Measurements from ENCODE around the gene DPP9.

DPP9 gene

GRCh38 chr19:4654437-4655361 lies 68.9 kb downstream of the DPP9 start:
- FAIRE-seq: no peak

GRCh38 chr19:4653793-4654436 lies 69.7 kb downstream of the DPP9 start:
- no peak for FAIRE-seq

GRCh38 chr19:4652075-4652474 lies 71.6 kb downstream of the DPP9 start:
- no peak for FAIRE-seq

- FAIRE-seq: no peak
These were observed 73.5 kb downstream of the DPP9 start for GRCh38 chr19:4650159-4650558.

DNA sequence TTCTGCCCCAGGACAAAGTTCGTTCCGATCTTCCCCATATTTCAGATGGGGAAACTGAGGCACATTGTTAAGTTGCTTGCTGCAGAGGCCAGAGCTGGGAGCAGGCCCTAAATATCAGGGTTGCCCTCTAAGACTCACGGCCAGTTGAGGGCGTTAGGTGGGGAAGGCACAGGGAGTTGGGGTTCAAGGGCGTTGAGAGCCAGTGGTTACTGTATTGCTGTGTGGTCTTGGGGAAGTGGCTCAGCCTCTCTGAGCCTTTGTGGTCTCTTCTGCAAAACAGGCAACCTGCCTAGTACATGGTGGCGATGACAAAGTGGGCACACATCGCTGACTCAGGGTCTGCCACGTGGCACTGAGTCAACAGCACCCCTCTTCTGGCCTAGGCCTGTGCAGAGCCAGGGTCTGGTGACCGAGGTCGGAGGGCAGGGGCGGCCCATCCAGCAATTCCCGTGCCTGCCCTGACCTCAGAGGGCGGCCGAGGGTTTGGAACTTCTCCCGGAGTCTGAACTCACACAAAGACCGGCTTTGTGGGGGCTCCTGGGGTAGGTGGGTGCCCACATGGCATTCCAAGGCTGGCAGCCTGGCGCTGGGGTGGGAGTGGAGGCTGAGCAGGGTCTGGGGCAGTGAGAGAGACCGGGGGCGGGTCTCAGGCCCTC lies 74.1 kb downstream of the DPP9 start:
- no peak for FAIRE-seq

DNA sequence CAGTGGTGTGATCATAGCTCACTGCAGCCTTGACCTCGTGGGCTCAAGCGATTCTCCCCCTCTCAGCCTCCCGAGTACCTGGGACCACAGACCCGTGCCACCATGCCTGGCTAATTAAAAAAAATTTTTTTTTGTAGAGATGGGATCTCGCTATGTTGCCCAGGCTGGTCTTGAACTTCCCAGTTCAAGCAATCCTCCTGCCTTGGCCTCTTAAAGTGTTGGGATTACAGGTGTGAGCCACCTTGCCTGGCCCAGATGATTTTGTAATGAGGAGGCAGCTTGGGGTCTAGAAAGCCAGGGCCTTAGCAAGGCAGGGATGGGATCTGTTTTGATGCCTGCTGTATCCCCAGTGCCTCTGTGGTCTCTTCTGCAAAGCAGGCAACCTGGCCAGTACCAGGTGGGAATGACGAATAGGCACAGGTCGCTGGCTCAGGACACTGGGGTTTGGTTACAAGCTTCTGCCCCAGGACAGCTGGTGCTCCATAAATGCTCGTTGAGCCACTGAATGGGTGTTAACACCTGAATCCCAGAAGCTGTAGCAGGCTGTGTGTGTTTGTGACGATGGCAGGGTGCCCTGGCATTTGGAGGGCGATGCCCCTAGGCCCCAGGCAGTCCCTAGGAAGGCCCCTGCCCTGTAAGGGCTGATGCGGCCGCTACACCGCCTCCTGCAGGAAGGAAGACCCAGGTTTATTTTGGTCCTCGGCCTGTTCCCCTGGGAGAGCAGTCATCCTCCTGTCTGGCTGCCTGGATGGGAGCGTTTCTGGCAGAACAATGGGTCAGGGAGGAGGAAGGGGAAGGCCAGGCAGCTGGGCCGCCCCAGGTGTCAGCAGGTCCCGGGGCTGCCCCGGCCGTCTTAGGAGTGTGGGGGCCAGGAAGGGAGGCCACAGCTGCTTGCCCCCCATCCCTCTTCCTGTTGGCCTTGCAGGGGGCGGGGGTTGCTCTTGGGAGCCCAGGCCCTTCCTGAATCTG lies 75.7 kb downstream of the DPP9 start:
- FAIRE-seq: no peak

GRCh38 chr19:4645718-4646117 lies 77.9 kb downstream of the DPP9 start:
- FAIRE-seq: no peak

- FAIRE-seq: no peak
These were observed 81.0 kb downstream of the DPP9 start for GRCh38 chr19:4642625-4643024.

GRCh38 chr19:4641132-4641531 lies 82.5 kb downstream of the DPP9 start:
- no peak for FAIRE-seq

DNA sequence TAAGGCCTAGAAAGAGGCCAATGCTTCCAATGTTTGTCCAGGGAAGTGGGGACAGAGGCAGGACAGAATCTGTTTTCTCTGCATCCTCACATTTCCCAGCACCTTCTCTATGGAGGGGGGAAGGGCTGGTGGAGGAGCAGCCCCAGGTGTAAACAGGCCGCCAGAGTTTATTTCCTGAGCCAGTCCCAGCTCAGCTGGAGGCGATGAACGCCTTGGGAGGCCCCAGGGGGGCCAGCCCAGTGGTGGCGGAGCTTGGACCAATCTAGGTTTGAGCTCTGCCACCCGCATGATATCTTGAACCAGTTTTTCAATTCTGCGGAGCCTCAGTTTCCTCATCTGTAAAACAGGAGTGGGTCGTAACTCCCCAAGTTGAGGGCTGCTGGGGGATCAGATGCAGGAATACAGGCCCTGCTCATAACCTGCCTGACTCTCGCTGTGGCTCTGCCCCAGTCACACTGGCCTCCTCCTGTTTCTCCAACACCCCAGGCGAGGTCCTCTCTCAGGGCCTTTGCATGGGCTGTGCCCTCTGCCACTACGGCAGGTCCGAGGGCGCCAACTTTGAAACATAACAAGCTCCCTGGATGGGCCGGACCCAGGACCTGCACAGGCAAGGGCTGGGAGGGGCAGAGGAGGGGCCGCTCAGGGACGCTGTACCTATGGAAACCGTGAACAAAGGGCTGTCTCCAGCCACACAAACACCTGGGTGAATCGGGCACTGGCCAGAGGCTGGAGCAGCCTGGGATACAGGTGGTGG lies 83.2 kb downstream of the DPP9 start:
- no peak for FAIRE-seq

DNA sequence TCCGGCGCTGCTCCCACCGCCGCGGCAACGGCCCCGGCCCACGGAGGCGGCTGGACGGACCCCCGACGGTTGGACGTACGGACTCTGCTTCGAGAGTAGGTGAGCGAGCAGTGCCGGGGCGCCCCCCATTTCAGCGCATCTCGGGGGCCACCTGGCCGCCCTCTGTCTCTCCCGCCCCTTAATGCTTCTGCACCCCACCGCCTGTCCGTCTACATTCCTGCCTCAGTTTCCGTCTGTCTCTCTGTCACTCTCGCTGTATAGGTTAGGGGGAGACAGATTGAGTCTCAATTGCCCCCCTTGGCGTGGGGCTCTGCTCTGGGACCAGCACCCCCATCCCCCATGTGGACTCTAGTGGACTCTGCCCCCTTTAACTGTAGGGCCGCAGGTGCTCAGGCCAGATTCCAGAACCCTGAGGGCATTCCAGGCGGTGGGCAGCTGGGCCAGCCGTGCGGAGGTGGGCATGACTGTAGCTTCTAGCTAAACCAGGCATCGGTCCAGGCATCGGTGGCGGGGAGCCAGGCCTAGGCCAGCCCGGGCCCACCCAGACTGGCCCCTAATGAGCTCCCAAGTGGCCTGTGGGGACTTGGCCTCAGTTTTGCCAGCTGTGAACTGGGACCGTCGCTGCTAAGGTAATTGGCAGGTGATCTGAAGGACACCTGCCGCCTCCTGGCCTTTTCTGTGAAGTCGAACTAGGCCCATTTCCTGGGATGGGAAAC lies 84.0 kb downstream of the DPP9 start:
- no peak for FAIRE-seq

DNA sequence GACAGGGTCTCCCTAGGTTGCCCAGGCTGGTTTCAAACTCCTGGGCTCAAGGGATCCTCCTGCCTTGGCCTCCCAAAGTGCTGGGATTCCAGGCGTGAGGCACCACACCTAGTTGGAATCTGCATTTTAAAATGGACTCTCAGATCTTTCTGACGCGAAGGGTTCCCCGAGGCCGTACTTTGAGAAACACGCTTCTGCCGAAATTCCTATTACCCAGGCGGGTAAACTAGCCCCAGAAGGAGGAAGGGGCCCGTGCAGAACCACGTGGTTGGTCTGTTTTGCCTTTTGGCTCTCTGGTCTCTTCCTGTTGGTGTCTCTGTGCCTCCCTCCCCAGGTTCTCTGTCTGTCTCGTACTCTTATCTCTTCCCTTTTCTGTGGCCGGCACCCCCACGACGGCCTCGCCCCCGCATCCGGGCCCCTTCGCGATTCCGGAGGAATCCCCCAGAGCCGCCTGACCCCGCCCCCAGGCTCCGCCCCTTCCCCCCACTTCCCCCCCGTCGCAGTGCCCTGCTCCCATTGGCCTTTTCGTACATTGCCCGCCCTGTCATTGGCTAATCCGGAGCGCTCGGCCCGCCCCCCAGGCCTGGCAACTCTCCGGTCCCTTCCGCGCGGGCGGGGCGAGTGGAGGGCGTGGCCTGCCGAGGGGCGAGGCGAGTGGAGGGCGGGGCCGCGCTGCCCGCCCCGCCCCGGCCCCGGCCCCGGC lies 84.7 kb downstream of the DPP9 start, which contains the start of gene TNFAIP8L1:
TSS of gene TNFAIP8L1 (plus strand) at position 689 of the 703 bp plus-strand sequence. CDS start 12,354 bp downstream, outside the sequence.
- no peak for FAIRE-seq

DNA sequence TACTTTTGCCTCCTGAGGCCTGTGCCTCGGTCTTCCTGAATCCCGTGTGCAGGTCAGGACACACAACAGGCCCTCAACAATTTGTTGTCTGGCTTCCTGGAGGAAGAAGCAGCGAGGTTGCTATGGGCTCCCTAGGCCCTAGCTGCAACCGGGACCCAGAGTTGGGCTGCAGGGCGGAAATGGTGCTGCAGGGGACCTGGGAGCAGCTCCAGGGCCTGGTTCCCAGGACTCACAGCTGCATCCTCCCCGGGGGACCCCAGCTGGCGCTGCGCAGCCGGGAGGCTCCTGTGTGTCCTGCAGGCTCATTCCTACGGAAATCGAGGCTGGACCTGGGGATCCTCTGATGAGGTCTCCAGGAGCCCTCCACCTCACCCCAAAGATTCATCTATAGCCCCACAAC lies 85.3 kb downstream of the DPP9 start:
- FAIRE-seq: no peak

DNA sequence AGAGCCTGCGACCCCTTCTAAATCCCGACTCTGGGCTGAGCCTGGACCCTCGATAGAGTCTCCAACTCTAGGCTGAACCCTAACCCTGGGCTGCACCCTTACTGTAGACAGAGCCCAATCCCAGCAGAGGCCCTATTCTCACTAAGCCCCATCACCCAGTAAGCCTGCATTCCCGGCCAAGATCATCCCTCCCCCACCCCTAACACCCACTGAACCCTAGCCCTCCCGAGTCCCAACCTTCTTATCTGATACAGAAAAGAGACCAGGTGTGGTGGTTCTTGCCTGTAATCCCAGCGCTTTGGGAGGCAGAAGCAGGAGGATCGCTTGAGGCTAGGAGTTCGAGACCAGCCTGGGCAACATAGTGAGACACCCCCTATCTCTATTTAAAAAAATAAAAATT lies 86.9 kb downstream of the DPP9 start:
- no peak for FAIRE-seq

GRCh38 chr19:4636151-4636717 lies 87.4 kb downstream of the DPP9 start:
- FAIRE-seq: no peak

DNA sequence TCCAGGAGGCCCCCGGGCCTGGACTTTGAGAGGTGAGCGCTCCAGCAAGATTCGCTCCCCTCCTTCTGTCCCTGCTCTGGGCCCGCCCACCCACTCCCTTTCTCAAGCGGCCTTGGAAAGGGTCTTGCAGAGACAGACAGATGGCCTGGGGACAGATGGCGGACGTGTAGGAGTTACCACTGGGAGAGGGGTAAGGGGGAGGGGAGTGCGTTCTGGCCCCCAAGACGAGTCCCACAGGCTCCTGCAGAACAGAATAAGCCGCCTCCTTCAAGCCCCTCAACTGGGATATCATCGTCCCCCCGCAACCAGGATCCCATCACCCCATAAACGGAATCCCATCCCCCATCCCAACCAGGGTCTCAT lies 87.9 kb downstream of the DPP9 start:
- FAIRE-seq: no peak

DNA sequence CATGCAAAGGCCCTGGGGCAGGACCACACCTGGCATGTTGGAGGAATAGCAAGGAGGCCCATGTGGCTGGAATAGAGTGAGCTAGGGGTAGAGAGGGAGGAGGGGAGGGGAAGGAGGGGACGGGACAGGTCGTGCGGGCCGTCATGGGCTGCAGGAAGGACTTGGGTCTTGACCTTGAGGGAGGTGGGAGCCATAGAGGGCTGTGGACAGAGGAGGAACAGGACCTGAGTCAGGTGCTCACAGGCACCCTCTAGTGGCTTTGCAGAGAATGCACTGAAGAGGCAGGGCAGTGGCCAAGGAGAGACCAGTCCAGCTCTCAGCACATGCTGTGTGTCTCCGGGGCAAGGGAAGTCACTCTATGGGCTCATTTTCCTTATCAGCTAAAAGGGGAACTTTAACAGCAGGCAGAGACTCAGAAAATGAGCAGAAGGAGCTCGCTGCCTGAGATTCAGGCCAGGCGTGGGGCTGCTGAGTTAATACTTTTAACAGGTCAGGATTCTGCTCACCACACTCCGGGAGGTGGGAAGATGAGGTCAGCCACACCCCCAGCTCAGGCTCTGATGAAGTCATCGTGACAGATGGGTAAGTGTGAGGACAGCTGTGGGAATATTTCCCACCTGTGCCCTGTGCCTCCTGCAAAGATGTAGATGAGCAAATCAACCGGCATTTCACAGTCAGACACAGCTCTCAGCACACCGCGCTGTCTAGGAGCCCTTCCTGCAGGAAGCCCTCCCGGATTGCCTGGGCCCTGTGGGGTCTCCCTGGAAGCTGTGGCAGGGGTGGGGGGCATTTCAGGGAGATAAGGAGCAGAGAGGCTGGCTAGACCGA lies 90.3 kb downstream of the DPP9 start:
- FAIRE-seq: no peak
